ENCODE measurements around the gene CACNB1. TPM values are rescaled to one million over a fixed set of nuclear protein-coding genes. Genes with fewer than 3 reads are reported as not detected.

Gene CACNB1
- total RNA-seq, 1 experiment from 2014 or later, result 20.0 TPM

DNA sequence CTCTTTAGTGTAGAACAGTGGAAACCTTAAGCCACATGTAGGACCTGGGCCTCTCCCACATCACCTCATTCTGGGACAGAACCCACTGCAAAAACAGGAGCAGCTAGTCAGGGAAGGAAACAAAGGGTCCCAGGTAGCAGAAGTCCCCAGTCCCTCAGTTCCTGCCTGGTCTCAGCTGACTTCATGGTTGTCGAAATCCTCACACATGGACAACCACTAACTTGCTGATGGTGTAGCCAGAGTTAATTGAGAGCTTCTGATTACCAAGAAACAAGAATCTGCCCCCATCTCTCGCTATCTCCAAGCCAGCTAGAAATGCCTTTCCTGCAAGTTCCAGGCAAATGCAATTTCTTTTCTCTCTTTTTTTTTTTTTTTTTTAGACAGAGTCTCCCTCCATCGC, 28.0 kb downstream of the CACNB1 start:
- no peak overlapping the region for H3K9ac ChIP-seq (ENCODE audit: extremely low read depth, insufficient read length, low read length)
- no peak overlapping the region for H2BK20ac ChIP-seq (ENCODE audit: low read depth, low read length, poor library complexity, severe bottlenecking)
- H3K27ac ChIP-seq (ENCODE audit: insufficient read length, low read depth, low read length), result no peak overlapping the region
- no peak overlapping the region for H2AFZ ChIP-seq (ENCODE audit: low read length)
- H3K4ac ChIP-seq (ENCODE audit: low read depth, low read length), result no peak overlapping the region
- peaks cover 3 to 8% (median 7%) of the 10 kb centered on the region in 3 experiments; a peak in 5 of 7 replicates for H3K36me3 Mint-ChIP-seq (ENCODE audit: insufficient read depth in 1 of 3, low read depth in 3 of 3)
- no peak overlapping the region for H4K8ac ChIP-seq (replicated peaks; ENCODE audit: insufficient read length, low read depth, low read length)
- no peak overlapping the region for H3K27ac Mint-ChIP-seq
- no peak overlapping the region for H2BK5ac ChIP-seq (ENCODE audit: insufficient read length, low read length)
- H2BK12ac ChIP-seq (ENCODE audit: insufficient read length, low read depth, low read length), result no peak overlapping the region
- no peaks in the 10 kb centered on the region; the same call in 1 of the 2 replicates for H3K4me1 ChIP-seq (ENCODE audit: insufficient read depth, low read length)
- H3K4me3 Mint-ChIP-seq, result no peak overlapping the region
- H2BK15ac ChIP-seq (ENCODE audit: low read depth, low read length), result no peak overlapping the region
- H3K14ac ChIP-seq (ENCODE audit: insufficient read depth, low read length), result no peak overlapping the region
- WGBS (ENCODE audit: extremely low coverage, insufficient read length, low lambda C conversion rate), result no CpG with 5 or more reads among the region's 3 CpGs
- H3K18ac ChIP-seq (ENCODE audit: insufficient read length, low read depth, low read length), result no peak overlapping the region
- no peaks in the 10 kb centered on the region for H3K79me2 ChIP-seq (ENCODE audit: insufficient read depth, low read length)
- no peak overlapping the region for H2AK5ac ChIP-seq (ENCODE audit: insufficient read length, low read length)
- H3T11ph ChIP-seq (ENCODE audit: low read length), result no peak overlapping the region
- no peak overlapping the region for H3K4me2 ChIP-seq (ENCODE audit: insufficient read depth, insufficient read length, low read length)
- H3K23me2 ChIP-seq (ENCODE audit: insufficient read length, low read depth, low read length, poor library complexity, severe bottlenecking), result peaks cover 9% of the 10 kb centered on the region
- no peak overlapping the region for H2BK120ac ChIP-seq (ENCODE audit: low read depth, low read length, poor library complexity, severe bottlenecking)
- H4K91ac ChIP-seq (ENCODE audit: insufficient read length, low read depth, low read length), result no peak overlapping the region
- H4K20me1 ChIP-seq (ENCODE audit: control insufficient read depth, insufficient read depth, insufficient read length), result no peaks in the 10 kb centered on the region
- no peak overlapping the region for H3K56ac ChIP-seq (ENCODE audit: insufficient read length, low read depth, low read length)
- no peak for DNase-seq
- peaks cover 4 to 8% of the 10 kb centered on the region in 2 experiments; a peak in 4 of 5 replicates for H3K9me3 Mint-ChIP-seq
- H3K4me1 Mint-ChIP-seq, result peaks cover 36 to 45% of the 10 kb centered on the region in 2 experiments
- no peak overlapping the region for H4K5ac ChIP-seq (ENCODE audit: insufficient read length, low read depth, low read length)
- H3K27me3 Mint-ChIP-seq (ENCODE audit: low read depth), result peaks cover 39% of the 10 kb centered on the region
- H3K27me3 ChIP-seq (ENCODE audit: insufficient read depth, low read length), result peaks cover 10% of the 10 kb centered on the region; the same call in 1 of the 2 replicates
- TF ChIP-seq, protein P1, sequence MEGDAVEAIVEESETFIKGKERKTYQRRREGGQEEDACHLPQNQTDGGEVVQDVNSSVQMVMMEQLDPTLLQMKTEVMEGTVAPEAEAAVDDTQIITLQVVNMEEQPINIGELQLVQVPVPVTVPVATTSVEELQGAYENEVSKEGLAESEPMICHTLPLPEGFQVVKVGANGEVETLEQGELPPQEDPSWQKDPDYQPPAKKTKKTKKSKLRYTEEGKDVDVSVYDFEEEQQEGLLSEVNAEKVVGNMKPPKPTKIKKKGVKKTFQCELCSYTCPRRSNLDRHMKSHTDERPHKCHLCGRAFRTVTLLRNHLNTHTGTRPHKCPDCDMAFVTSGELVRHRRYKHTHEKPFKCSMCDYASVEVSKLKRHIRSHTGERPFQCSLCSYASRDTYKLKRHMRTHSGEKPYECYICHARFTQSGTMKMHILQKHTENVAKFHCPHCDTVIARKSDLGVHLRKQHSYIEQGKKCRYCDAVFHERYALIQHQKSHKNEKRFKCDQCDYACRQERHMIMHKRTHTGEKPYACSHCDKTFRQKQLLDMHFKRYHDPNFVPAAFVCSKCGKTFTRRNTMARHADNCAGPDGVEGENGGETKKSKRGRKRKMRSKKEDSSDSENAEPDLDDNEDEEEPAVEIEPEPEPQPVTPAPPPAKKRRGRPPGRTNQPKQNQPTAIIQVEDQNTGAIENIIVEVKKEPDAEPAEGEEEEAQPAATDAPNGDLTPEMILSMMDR (conservative IDR thresholded peaks at IDR 0.05), result no peak
- H3K9me3 ChIP-seq (ENCODE audit: control insufficient read depth, low read depth, low read length), result no peaks in the 10 kb centered on the region
- no peaks in the 10 kb centered on the region for H3K79me1 ChIP-seq (ENCODE audit: insufficient read depth, low read depth, low read length, poor library complexity, severe bottlenecking)
- H3K23ac ChIP-seq (ENCODE audit: insufficient read length, low read depth, low read length), result no peak overlapping the region

Data from H9 (cell line).